ENCODE results near the gene PITX2. TPM values are rescaled to one million over a fixed set of nuclear protein-coding genes. Genes with fewer than 3 reads are reported as not detected.

PITX2 gene
- total RNA-seq, 2 experiments from 2014 or later, result not detected

DNA sequence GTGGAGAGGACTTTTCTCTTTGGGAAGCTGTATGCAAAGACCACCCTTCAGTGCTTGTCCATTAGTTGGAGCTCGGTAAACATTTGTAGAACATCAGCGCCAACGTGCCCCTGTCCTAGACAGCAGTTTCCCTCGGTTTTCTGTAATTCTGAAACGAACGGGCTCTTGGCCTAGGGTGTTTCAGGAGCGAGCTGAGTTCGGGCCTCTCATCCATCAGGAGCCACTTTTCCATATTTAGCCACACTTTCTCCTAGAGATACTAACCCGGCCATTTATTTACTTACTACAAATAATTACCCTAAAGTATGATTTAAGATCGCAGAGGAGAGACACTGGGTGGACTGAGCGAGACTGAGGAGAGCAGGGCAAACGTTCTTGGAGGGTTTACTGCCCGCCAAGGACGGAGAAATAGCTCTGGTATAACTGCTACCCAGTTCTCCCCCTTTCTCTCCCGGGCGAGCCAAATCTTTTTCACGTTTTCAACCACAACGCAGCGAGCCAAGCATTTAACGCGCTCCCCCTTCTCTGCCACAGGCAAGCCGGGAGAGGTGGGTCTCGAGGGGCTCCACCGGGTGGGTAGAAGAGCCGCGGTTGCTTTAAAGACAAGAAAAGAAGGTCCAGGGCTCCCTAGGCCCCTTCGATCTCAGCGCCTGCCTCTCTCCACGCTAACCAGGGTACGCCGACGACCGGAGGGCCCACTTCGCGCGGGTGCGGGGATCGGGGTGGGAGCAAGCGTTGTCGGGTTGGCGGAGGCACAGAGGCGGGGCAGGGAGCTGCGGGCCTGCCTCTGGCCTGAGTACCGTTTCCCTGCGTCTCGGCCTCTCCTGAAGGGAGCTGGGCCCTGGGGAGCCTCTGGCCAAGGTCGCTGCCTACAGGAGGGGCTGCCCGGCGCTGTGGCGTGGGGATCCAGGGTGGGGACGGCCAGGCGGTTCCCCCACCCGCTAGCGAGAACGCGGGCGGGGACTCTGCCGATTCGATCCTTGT lies 10.8 kb upstream of the PITX2 start:
- peaks cover 79% of the 10 kb centered on the region for H3K27me3 Mint-ChIP-seq
- CTCF ChIA-PET, result interaction anchor here (1.4 kb wide), 1 partner anchor 16 kb away, joined by 6 read pairs; no protein-coding TSS in a partner anchor
- peaks cover 3% of the 10 kb centered on the region for H3K36me3 Mint-ChIP-seq (ENCODE audit: low read depth)
- peaks cover 8% of the 10 kb centered on the region for H3K4me1 Mint-ChIP-seq
- DNase-seq, result no peak
- peak overlapping the region; percentile 68 for H3K27ac Mint-ChIP-seq
- H3K4me3 Mint-ChIP-seq, result peak overlapping the region; percentile 38
- H3K9me3 Mint-ChIP-seq, result peaks cover 13% of the 10 kb centered on the region
- POLR2A ChIA-PET, result no interaction called here

DNA sequence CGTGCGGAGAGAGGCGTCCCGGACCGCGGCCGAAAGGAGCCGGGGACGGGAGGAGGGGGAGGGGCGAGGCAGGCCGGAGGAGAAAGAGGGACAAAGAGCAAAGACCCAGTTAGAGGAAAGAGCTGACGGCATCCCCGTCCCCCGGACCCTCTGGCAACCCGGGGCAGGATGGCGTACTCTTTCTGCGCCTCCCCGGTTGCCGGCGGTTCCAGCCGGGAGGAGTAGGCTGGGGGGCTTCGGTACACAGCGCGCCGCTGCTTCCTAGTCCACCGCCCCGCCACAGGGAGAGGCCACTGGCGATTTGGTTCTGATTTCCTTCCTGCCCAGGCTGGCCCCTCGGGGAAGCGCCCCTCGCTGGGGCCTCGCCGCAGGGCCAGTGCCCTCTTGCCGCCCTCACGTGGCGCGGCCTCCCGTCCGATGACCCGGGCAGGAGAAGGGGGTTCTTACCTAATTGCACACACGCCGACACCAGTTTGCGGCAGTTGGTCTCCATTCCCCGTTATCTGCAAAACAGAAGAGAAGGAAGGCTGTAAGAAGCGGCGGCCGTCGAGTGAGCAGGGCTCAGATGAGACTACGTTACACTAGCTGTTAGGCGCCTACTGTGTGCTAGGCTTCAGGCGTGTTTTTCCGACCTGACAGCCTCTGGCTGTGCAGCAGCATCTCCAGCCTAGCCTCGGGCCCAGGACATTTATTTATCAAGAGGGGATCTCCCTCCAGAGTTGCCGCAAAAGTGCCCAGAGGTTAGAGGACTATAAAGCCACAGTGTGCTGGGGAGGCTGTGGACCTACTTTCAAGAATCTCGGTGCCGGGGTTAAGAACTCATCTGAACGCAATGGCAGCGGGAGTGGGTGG lies 9.9 kb upstream of the PITX2 start:
- no peak for DNase-seq
- Mint-ChIP-seq H3K4me3 (peak overlapping the region; percentile 38), H3K27ac (peak overlapping the region; percentile 68), H3K4me1 (peaks cover 8% of the 10 kb centered on the region), H3K9me3 (peaks cover 14% of the 10 kb centered on the region), H3K36me3 (ENCODE audit: low read depth) (peaks cover 6% of the 10 kb centered on the region), H3K27me3 (peaks cover 79% of the 10 kb centered on the region)
- ChIA-PET CTCF (interaction anchor here (1.4 kb wide), 1 partner anchor 15 kb away, joined by 6 read pairs; no protein-coding TSS in a partner anchor), POLR2A (no interaction called here)

DNA sequence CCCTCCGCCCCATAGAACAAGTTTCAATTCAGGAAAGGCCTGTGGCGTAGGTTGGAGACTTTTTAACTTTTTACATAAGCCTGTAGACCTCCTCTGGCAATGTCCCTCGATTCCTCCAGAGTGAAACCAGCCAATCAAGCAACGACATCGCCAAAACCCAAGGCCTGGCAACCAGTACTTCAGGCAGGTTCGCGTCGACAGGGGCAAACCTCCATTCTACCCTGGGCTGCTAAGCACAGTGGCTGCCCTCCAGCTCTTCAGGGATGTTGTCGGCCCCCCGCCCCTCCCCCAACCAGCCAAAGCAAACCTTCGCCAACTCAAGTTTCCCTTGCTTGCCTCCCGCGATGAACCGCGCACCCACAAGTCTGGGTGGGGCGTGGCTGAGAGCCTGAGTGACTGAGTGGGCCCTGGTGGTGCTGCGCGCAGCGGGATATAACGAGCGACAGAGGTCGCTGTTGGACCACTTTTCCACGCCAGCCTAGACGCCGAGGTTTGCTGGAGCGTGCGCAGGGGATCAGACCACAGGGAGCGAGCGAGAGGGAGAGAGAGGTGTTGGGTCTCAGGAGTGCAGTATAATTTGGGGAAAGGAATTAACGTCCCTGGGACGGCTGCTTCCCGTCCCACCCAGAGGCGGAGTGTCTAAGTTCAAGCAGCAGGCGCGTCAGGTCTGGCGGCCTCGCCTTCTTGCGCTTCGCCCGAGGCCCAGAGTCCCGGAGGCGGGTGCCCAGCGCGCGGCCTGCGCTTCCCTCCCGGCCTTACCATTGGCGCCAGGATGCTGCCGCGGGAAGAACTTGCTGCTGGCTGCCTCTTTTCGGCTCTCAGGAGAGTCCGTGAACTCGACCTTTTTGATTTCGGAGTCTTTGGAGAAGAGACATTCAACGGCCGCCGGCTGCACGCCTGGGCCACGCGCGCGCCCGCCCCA lies 9.0 kb upstream of the PITX2 start:
- Mint-ChIP-seq H3K4me3 (peak overlapping the region; percentile 31), H3K27ac (peak overlapping the region; percentile 44), H3K4me1 (peaks cover 8% of the 10 kb centered on the region), H3K9me3 (peaks cover 14% of the 10 kb centered on the region), H3K27me3 (peaks cover 80% of the 10 kb centered on the region), H3K36me3 (ENCODE audit: low read depth) (peaks cover 6% of the 10 kb centered on the region)
- no peak for DNase-seq
- ChIA-PET CTCF (no interaction called here), POLR2A (no interaction called here)

DNA sequence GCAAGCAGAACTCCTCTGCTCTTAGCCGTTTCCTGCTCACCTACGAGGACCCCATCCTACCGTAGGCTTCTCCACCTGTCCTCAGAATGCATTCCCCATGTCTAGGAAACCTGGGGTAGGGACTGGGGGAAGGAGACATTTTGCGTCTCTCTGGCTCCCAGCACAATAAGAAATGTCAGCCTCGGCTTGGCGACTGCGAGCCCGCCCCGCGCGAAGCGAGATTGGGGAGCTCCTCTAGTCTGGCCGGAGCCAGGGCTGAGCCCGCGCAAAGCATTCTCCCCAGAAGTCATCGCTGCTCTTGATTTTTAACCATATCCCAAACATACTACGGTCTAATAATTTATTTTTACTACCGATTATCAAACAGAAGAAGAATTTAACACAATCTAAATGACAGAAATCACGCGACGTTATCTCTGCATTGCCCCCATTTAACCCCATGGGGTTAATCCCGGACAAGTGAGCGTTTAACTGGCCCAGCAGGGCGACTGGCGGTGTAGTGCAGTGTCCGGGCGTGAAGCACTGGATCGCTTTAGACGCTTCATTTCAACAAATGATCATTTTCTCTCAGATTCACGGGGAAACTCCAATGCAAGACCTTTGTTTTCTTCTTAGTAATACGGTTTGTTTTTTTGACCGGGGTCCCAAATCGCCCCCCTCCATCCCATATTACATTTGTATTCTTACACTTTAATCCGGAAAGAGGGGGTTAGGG lies 8.0 kb upstream of the PITX2 start:
- H3K4me1 Mint-ChIP-seq, result peaks cover 8% of the 10 kb centered on the region
- H3K4me3 Mint-ChIP-seq, result peak overlapping the region; percentile 44
- peaks cover 14% of the 10 kb centered on the region for H3K9me3 Mint-ChIP-seq
- peaks cover 82% of the 10 kb centered on the region for H3K27me3 Mint-ChIP-seq
- peak overlapping the region; percentile 44 for H3K27ac Mint-ChIP-seq
- POLR2A ChIA-PET, result no interaction called here
- DNase-seq, result no peak
- peaks cover 6% of the 10 kb centered on the region for H3K36me3 Mint-ChIP-seq (ENCODE audit: low read depth)
- CTCF ChIA-PET, result no interaction called here

DNA sequence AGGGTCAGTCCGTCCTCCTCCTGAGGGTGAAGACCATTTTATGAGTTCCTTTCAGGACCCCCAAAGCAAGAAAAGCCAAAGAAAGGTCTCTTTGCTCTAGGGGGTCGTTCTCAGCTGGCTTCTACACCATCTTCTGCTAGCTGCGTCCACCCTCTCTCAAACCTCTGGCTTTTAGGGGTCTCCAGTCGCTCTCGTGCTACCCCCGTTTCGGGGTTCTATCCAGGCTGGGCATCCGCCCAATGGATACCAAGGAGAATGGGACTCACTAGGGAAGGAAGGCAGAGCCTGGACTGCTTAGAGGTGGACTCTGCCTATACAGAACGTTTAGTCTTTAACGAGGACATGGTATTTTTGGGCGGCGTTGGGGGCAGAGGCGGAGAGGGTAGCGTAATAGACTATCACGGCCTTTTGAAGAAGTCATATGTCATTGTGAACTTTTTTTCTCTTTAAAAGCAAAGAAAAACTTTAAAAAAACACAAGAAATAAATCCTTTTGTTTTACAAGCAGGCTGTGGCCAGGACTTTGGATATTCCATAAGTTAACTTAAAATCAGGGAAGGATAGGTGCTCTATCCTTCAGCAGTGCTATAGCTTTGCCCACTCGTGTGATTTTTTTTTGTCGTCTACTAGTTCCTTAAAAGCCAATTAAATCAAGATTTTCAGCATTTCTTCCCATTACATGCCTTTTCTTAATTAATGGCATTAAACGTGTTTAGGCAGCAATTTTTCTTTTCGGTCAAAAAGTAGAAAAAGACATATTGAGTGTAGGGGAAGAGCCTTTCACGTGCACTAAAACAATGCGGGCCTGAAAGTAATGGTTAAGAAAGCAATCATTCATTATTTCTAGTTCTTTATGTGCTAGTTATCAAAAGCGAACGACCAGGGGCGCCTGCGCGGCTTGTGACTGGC lies 7.2 kb upstream of the PITX2 start:
- CTCF ChIA-PET, result no interaction called here
- Mint-ChIP-seq H3K27me3 (peaks cover 87% of the 10 kb centered on the region), H3K4me1 (peaks cover 8% of the 10 kb centered on the region), H3K27ac (peak overlapping the region; percentile 64), H3K9me3 (peaks cover 14% of the 10 kb centered on the region), H3K36me3 (ENCODE audit: low read depth) (peaks cover 6% of the 10 kb centered on the region), H3K4me3 (no peak overlapping the region)
- DNase-seq, result no peak
- POLR2A ChIA-PET, result no interaction called here

DNA sequence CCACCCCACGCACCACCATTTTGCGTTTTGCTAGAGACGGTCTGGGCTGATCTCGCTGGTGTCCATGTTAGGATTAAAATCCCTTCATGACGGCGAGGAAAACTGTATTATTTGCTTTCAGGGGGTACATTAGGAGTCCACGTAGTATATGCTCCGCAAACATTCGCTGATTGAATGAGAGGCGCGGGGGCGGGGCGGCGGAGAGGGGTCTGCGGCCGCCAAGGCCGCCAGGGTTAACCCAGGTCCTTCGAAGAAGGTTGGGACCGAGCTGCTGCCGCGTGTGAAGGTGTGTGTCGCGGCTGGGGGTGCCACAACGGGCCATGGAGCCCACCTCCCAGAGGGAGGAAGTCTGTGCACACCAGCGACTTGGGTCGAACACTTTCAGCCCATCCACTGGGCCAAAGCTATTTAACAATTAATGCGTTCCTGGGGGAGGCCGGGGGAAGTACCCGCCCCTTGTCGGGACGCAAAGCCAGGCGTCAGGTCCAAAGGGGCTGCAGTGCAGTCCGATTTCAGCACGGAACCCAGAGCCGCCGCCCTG lies 6.4 kb upstream of the PITX2 start:
- H3K27me3 Mint-ChIP-seq, result peaks cover 87% of the 10 kb centered on the region
- peaks cover 12% of the 10 kb centered on the region for H3K9me3 Mint-ChIP-seq
- ChIA-PET CTCF (interaction anchor here (1.4 to 1.6 kb wide), 2 partner anchors 10 kb away, joined by 5 to 7 read pairs; no protein-coding TSS in a partner anchor), POLR2A (no interaction called here)
- peak overlapping the region; percentile 22 for H3K4me3 Mint-ChIP-seq
- DNase-seq, result no peak
- peaks cover 6% of the 10 kb centered on the region for H3K36me3 Mint-ChIP-seq (ENCODE audit: low read depth)
- H3K4me1 Mint-ChIP-seq, result peaks cover 8% of the 10 kb centered on the region
- no peak overlapping the region for H3K27ac Mint-ChIP-seq

DNA sequence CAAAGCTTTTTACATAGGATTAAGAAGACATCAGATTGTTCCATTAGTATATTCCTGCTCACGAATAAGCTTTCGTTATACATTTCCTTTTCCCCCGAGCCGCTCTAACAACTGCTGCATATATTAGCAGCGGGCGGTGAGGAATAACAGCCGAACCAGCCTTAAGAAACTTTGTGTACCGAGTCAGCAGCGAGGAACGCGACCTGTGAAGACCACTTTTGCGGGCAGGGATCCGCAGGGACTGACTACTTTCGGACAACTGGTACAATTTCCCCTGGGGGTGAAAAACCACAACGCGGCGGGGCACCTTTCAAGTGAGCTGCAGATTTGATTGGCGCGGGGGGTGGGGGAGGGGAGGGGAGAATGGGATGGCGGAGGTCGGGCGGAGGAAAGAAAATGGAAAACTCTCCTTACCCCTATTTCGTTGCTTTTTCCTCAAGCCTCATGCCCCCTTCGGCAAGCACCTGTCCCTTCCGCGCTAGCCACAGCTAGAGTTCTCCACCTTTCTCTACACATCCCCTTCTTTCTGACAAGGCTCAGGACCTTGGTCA lies 5.9 kb upstream of the PITX2 start:
- Mint-ChIP-seq H3K9me3 (peaks cover 13% of the 10 kb centered on the region), H3K36me3 (ENCODE audit: low read depth) (peaks cover 6% of the 10 kb centered on the region), H3K27ac (no peak overlapping the region), H3K27me3 (peaks cover 88% of the 10 kb centered on the region), H3K4me3 (peak overlapping the region; percentile 22), H3K4me1 (peaks cover 8% of the 10 kb centered on the region)
- no peak for DNase-seq
- ChIA-PET POLR2A (no interaction called here), CTCF (interaction anchor here (1.4 to 1.6 kb wide), 2 partner anchors 9 to 10 kb away, joined by 5 to 7 read pairs; no protein-coding TSS in a partner anchor)

DNA sequence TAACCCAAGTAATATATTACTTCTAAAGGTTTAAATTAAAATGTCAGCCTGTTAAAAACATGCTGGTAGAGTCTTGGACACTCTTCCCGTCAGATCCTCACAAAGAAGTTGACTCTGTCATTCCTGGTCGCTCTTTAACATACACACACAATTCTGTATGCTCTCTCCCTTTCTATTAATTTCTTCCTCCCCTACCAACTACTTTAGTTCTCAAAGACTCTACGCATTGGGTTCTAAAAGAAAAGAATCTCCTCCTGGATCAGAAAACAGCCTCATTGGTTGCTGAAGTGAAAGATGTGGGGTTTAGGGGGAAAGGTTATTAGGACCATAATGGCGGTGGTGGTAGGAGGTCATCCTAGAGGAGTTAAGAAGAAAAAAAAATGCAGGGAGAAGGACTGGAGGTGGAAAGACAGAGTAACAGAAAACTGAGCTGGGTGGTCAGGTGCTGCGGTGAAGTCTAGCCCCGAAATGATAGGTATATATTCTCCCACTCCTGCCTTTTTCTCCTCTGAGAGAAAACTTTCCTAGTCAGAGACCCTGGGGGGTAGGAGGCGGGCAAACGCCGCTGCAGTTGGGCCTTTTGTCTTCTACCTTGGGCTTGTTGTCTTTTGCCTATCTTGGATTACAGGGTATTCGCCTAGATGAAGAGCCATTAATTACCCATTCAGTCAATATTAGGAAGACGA lies 5.2 kb upstream of the PITX2 start:
- no peak overlapping the region for H3K4me3 Mint-ChIP-seq
- peaks cover 9% of the 10 kb centered on the region for H3K4me1 Mint-ChIP-seq
- ChIA-PET CTCF (interaction anchor here (1.4 to 1.6 kb wide), 2 partner anchors 8 to 11 kb away, joined by 5 to 7 read pairs; no protein-coding TSS in a partner anchor), POLR2A (no interaction called here)
- peaks cover 15% of the 10 kb centered on the region for H3K9me3 Mint-ChIP-seq
- peaks cover 88% of the 10 kb centered on the region for H3K27me3 Mint-ChIP-seq
- H3K36me3 Mint-ChIP-seq (ENCODE audit: low read depth), result peaks cover 9% of the 10 kb centered on the region
- DNase-seq, result no peak
- H3K27ac Mint-ChIP-seq, result no peak overlapping the region

DNA sequence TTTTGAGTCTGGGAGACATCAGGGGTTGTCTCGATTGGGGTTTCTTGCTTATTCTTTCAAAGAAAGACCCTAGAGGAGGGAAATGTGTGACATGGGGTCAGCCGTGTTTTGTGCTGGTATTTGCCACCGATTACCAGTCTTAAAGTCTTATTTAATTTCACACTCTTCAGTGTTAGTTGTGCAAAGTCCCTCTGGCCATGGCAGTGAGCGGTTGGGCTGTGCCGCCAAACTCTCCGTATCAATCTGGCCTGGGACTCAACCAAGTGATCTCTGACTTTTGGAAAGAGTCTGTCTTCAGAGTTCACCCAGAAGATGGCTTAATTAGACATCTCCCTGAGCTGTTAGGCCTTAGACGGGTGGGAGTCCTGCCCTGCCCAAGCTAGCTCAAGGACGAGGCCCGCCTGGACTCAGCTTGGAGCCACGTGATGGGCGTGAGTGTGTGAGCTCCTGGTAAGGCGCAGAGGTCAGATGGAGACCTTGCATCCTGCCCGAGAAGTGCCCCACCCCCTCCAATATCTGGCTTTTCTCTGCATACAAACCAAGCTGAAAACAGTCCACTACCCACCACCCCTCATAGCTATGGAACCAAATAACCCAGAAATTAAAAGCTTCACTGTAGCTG lies 3.8 kb upstream of the PITX2 start:
- ChIA-PET POLR2A (no interaction called here), CTCF (no interaction called here)
- peaks cover 89% of the 10 kb centered on the region for H3K27me3 Mint-ChIP-seq
- no peak overlapping the region for H3K27ac Mint-ChIP-seq
- peaks cover 9% of the 10 kb centered on the region for H3K36me3 Mint-ChIP-seq (ENCODE audit: low read depth)
- H3K9me3 Mint-ChIP-seq, result peaks cover 15% of the 10 kb centered on the region
- DNase-seq, result no peak
- H3K4me1 Mint-ChIP-seq, result peaks cover 6% of the 10 kb centered on the region
- no peak overlapping the region for H3K4me3 Mint-ChIP-seq
